HepG2 (cell line): ENCODE data around the gene RABGGTA. TPM values are rescaled to one million over a fixed set of nuclear protein-coding genes. Genes with fewer than 3 reads are reported as not detected.

Source experiments
- CCAR2 ChIP-seq: fragments of 200-400 bp; formaldehyde crosslinking; optimal IDR thresholded peaks from 2 replicates; pipeline ENCODE3; 2018; ENCODE audit warnings: low read depth, mild to moderate bottlenecking, low read length, moderate library complexity
- CREB1 ChIP-seq, 2 experiments: fragments of 450-650 bp in 1 of 2; IDR thresholded peaks; 2 replicates each; pipeline ENCODE4 v1.6.1; 2016 to 2017; ENCODE audit warnings: control low read depth in 1 of 2, mild to moderate bottlenecking in 1 of 2, missing compliant biosample characterization in 1 of 2, missing genetic modification characterization in 1 of 2
- KLF16 ChIP-seq, 2 experiments: sonication (generic) in 1 of 2; formaldehyde crosslinking in 1 of 2; IDR thresholded peaks; 2 replicates each; pipeline versions ENCODE4 v1.6.1 to v1.8.0; 2016 to 2023; ENCODE audit warnings: missing genetic modification reagents in 2 of 2, missing compliant biosample characterization in 1 of 2
- MTF1 ChIP-seq: sonication (generic); formaldehyde crosslinking; IDR thresholded peaks from 2 replicates; pipeline ENCODE4 v1.5.0; 2020; ENCODE audit warnings: missing genetic modification reagents
- RARG ChIP-seq: sonication (generic); formaldehyde crosslinking; IDR thresholded peaks from 2 replicates; pipeline ENCODE4 v1.4.0; 2020; ENCODE audit warnings: low read depth, mild to moderate bottlenecking, missing genetic modification reagents
- SRSF9 ChIP-seq: fragments of 200-400 bp; formaldehyde crosslinking; IDR thresholded peaks from 2 replicates; pipeline ENCODE4 v1.6.1; 2018; ENCODE audit warnings: borderline replicate concordance, mild to moderate bottlenecking, low read depth, low read length; ENCODE audit not compliant: insufficient read depth, poor library complexity, severe bottlenecking
- TAF1 ChIP-seq: sonication (generic); formaldehyde crosslinking; IDR thresholded peaks from 2 replicates; pipeline ENCODE4 v1.4.0; 2020; ENCODE audit warnings: missing genetic modification reagents
- WIZ ChIP-seq: sonication (generic); formaldehyde crosslinking; IDR thresholded peaks from 2 replicates; pipeline ENCODE4 v1.5.1; 2020; ENCODE audit warnings: mild to moderate bottlenecking, missing genetic modification reagents
- ZNF331 ChIP-seq: sonication (generic); formaldehyde crosslinking; IDR thresholded peaks from 2 replicates; pipeline ENCODE4 v1.4.0; 2020; ENCODE audit warnings: missing genetic modification reagents
- ZNF609 ChIP-seq: sonication (generic); formaldehyde crosslinking; IDR thresholded peaks from 2 replicates; pipeline ENCODE4 v1.4.0; 2020; ENCODE audit warnings: mild to moderate bottlenecking, missing genetic modification reagents, borderline replicate concordance
- ZNF616 ChIP-seq: sonication (generic); formaldehyde crosslinking; IDR thresholded peaks from 2 replicates; pipeline ENCODE4 v1.5.0; 2020; ENCODE audit warnings: low read depth, mild to moderate bottlenecking, missing genetic modification reagents
- ZNF720 ChIP-seq: sonication (generic); formaldehyde crosslinking; IDR thresholded peaks from 2 replicates; pipeline ENCODE4 v1.4.0; 2020; ENCODE audit warnings: missing genetic modification reagents
- ZNF772 ChIP-seq: sonication (generic); formaldehyde crosslinking; IDR thresholded peaks from 2 replicates; pipeline ENCODE4 v1.5.0; 2020; ENCODE audit warnings: mild to moderate bottlenecking, missing genetic modification reagents
- polyA plus RNA-seq, 8 experiments: library from polyadenylated mRNA; depleted of rRNA in 3 of 8; stranded (reverse) in 7 of 8; unstranded in 1 of 8; fragments of >200 nt; fragmentation: Illumina TruSeq in 4 of 8; extraction: Trizol in 4 of 8; gene quantifications; 2 replicates each; pipeline versions ENCODE4 v1.2.1 to v1.2.3, GENCODE V29; 2011 to 2016; ENCODE audit warnings: low read depth in 4 of 8, missing spikeins in 1 of 8, mixed read lengths in 1 of 8; ENCODE audit not compliant: insufficient read depth in 1 of 8
- total RNA-seq, 5 experiments: library from RNA; depleted of rRNA; stranded (reverse); fragments of >200 nt; fragmentation: Illumina TruSeq; extraction: Trizol; gene quantifications; 2 replicates each; pipeline ENCODE4 v1.2.3, GENCODE V29; 2016; ENCODE audit warnings: low read depth in 1 of 5
- TF ChIP-seq, protein P1 (sequence below): sonication (generic); formaldehyde crosslinking; IDR thresholded peaks from 2 replicates; pipeline ENCODE4 v1.8.0; 2022; ENCODE audit warnings: missing genetic modification reagents, mild to moderate bottlenecking, inconsistent platforms, borderline replicate concordance
- TF ChIP-seq, protein P2 (sequence below): IDR thresholded peaks from 2 replicates; pipeline ENCODE4 v1.6.1; 2016; ENCODE audit warnings: low read depth
- TF ChIP-seq, protein P3 (sequence below), 2 experiments: IDR thresholded peaks; 2 replicates each; pipeline ENCODE4 v1.6.1; 2011 to 2012; ENCODE audit warnings: low read length in 2 of 2, borderline replicate concordance in 1 of 2, low read depth in 1 of 2, mild to moderate bottlenecking in 1 of 2, moderate library complexity in 1 of 2

Gene RABGGTA
- total and polyA plus RNA-seq, 2 of the 13 experiments (the other 11 are each of a cell fraction or from before 2014, with no cell fraction given): 57.9 to 90.8 TPM

DNA sequence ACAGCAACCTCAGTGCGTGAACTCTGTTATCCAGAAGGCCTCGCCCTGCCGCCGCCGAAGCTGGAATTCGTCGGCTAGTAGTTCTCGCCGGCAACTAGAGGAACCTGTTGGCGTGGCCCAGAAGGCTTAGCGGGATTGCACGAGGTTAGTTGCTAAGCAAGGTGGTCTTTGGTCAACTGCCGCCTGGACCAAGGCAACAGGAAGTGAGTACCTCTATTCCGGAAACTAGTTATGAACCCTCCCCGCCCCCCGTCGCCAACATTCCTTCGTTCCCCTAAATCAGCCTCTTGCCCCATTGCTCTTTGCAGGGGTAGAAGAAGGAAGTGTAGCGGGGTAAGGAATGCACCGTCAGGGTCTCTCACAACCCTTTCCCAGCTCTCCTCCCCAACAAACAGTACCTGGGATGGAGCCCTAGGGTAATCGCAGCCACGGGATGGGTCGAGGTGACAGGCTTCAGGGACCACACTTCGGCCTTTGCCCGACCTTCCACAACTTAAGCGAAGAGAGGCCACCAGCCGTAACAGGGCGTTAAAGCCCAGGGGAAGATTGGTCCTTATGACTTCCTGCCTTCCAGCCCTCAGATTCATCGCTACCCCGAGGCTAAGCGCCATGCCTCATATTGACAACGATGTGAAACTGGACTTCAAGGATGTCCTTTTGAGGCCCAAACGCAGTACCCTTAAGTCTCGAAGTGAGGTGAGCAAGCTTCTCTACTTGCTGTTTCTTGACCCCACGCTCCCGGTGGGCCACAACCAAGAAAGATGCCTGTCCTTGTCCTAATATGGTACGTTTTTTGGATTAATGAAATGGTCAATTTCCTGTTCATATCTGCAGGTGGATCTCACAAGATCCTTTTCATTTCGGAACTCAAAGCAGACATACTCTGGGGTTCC, 38.5 kb downstream of the RABGGTA start, which contains the start of gene GMPR2 (continued):
- TF ChIP-seq ZNF331 (CRISPR knock-in tag) (no peak; the same call in 1 of the 2 replicates), TAF1 (CRISPR knock-in tag) (peak; percentile 85), MTF1 (CRISPR knock-in tag) (no peak), CCAR2 (peak; percentile 89), SRSF9 (no peak), KLF16 (CRISPR knock-in tag; IDR thresholded peaks at IDR 0.05) (peak in 1 of 2 experiments; percentile 80; a peak in 1 of 4 replicates), CREB1 (IDR thresholded peaks at IDR 0.05) (no peak), CREB1 (CRISPR knock-in tag; IDR thresholded peaks at IDR 0.05) (no peak), WIZ (peak; percentile 95), ZNF609 (peak; percentile 39; the same call in 1 of the 2 replicates), ZNF720 (CRISPR knock-in tag) (no peak), ZNF772 (CRISPR knock-in tag) (no peak; the same call in 1 of the 2 replicates), RARG (CRISPR knock-in tag) (no peak; the same call in 1 of the 2 replicates), ZNF616 (CRISPR knock-in tag) (peak; percentile 91)
- TF ChIP-seq, protein P1, sequence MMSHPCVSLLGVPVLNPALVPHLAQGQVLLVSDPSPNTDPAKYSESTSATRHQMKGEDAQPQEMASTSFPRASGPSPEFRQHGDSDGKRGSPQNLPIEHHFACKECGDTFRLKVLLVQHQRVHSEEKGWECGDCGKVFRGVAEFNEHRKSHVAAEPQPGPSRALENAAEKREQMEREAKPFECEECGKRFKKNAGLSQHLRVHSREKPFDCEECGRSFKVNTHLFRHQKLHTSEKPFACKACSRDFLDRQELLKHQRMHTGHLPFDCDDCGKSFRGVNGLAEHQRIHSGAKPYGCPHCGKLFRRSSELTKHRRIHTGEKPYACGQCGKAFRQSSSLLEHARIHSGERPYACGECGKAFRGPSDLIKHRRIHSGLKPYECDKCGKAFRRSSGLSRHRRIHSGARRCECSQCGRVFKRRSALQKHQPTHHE (CRISPR knock-in tag): peak; percentile 97
- TF ChIP-seq, protein P2, sequence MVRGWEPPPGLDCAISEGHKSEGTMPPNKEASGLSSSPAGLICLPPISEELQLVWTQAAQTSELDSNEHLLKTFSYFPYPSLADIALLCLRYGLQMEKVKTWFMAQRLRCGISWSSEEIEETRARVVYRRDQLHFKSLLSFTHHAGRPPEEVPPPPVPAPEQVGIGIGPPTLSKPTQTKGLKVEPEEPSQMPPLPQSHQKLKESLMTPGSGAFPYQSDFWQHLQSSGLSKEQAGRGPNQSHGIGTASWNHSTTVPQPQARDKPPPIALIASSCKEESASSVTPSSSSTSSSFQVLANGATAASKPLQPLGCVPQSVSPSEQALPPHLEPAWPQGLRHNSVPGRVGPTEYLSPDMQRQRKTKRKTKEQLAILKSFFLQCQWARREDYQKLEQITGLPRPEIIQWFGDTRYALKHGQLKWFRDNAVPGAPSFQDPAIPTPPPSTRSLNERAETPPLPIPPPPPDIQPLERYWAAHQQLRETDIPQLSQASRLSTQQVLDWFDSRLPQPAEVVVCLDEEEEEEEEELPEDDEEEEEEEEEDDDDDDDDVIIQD (CRISPR knock-in tag): 0 out of 2 replicates have a peak, but pooled peaks have one; percentile 8
- TF ChIP-seq, protein P3, sequence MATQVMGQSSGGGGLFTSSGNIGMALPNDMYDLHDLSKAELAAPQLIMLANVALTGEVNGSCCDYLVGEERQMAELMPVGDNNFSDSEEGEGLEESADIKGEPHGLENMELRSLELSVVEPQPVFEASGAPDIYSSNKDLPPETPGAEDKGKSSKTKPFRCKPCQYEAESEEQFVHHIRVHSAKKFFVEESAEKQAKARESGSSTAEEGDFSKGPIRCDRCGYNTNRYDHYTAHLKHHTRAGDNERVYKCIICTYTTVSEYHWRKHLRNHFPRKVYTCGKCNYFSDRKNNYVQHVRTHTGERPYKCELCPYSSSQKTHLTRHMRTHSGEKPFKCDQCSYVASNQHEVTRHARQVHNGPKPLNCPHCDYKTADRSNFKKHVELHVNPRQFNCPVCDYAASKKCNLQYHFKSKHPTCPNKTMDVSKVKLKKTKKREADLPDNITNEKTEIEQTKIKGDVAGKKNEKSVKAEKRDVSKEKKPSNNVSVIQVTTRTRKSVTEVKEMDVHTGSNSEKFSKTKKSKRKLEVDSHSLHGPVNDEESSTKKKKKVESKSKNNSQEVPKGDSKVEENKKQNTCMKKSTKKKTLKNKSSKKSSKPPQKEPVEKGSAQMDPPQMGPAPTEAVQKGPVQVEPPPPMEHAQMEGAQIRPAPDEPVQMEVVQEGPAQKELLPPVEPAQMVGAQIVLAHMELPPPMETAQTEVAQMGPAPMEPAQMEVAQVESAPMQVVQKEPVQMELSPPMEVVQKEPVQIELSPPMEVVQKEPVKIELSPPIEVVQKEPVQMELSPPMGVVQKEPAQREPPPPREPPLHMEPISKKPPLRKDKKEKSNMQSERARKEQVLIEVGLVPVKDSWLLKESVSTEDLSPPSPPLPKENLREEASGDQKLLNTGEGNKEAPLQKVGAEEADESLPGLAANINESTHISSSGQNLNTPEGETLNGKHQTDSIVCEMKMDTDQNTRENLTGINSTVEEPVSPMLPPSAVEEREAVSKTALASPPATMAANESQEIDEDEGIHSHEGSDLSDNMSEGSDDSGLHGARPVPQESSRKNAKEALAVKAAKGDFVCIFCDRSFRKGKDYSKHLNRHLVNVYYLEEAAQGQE (IDR thresholded peaks at IDR 0.05; ENCODE audit: borderline replicate concordance in 1 of 2, low read depth in 1 of 2, low read length in 2 of 2): no peak
